ENCODE measurements around the gene SH3TC2.

SH3TC2 gene

DNA sequence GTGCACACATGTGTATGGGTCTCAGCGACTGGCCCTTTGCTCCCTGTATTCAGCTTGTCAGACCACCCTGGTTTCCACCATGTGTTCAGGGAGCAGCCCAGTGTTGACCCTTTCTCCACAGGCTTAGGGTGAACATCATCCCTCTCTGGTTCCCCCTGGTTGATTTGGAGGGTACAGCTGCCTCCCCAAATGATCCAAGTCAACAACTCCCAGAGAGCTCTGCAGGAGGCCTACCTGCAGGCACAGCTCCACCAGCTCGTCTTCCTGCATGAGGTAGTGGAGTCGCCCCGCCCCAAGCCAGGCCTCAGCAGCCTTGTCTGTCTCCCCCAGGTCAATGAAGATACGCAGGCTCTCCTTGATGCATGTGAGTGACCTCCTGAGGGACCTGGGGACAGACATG lies 50.5 kb downstream of the SH3TC2 start:
- no peaks in the 10 kb centered on the region for H3K4me1 Mint-ChIP-seq

DNA sequence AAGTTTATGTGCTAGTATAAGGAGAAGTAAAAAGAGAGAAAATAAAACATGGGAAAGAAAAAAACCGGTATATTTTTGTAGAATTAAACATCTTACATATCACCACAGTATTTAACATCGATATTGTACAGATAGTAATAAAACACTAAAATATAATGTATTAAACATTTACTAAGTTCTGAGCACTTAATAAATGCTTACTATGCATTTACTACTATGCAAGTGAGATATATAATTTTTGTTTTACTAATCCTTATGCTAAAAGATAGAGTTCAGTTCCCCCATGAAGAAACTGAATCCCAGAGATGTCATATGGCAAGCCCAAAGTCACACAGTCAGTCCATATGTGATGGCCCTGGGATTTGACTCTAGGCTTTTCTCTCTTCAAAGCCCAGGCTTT lies 51.1 kb downstream of the SH3TC2 start:
- ATAC-seq (ENCODE audit: low read depth) (no peak), DNase-seq (ENCODE audit: low spot score in 2 of 2) (no peak)
- Mint-ChIP-seq H3K9me3 (no peaks in the 10 kb centered on the region), H3K4me1 (no peaks in the 10 kb centered on the region), H3K27me3 (peaks cover 7% of the 10 kb centered on the region), H3K36me3 (no peaks in the 10 kb centered on the region), H3K27ac (no peak overlapping the region), H3K4me3 (no peak overlapping the region)

More for the DNA sequence above, 50.5 kb downstream of the SH3TC2 start:
- H3K27ac Mint-ChIP-seq: no peak overlapping the region
- H3K4me3 Mint-ChIP-seq: no peak overlapping the region
- no peaks in the 10 kb centered on the region for H3K9me3 Mint-ChIP-seq
- H3K27me3 Mint-ChIP-seq: peaks cover 7% of the 10 kb centered on the region
- ATAC-seq (ENCODE audit: low read depth): no peak
- no peaks in the 10 kb centered on the region for H3K36me3 Mint-ChIP-seq
- no peak for DNase-seq (ENCODE audit: low spot score in 2 of 2)

DNA sequence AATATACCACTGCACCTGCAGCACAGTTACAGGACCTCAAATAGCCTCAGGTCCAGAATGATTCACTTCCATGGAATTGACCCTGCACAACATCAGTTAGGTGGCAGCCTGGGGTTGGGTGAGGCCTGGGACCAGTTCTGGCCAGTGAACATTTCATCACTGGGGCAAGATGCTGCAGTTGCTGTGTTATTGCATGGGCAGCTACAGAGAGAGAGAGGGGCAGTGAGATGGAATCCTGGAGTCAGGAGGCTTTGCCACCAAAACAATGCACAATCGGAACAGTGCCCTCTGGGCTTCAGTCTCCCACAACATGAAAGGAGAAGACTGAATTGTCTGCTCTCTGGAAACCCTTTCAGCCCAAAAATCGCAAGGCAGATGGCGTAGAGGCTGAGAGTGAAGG lies 51.8 kb downstream of the SH3TC2 start:
- Mint-ChIP-seq H3K4me3 (no peak overlapping the region), H3K27me3 (peaks cover 7% of the 10 kb centered on the region), H3K4me1 (no peaks in the 10 kb centered on the region), H3K27ac (no peak overlapping the region), H3K9me3 (no peaks in the 10 kb centered on the region), H3K36me3 (no peaks in the 10 kb centered on the region)
- DNase-seq (ENCODE audit: low spot score in 2 of 2) (no peak), ATAC-seq (ENCODE audit: low read depth) (no peak)

DNA sequence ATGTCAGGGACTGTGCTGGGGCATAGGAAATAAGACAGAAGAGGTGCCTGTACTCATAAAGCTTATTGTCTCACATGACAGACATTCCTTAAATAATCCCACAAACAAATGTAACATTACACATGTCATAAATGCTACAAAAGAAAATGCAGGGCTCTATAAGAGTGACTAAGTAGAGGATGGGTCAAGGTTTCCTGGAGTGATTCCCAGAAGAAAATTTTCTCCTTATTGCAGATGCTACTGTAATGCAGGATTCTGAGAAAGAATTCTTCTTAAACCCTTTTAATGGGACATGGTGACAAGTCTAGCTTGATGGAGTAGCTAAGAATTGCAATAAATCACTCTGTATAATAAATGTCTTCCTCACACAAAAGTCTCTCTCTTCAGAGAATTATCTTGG lies 55.7 kb downstream of the SH3TC2 start:
- no peak for DNase-seq (ENCODE audit: low spot score in 2 of 2)
- no peak overlapping the region for H3K4me3 Mint-ChIP-seq
- H3K36me3 Mint-ChIP-seq: no peaks in the 10 kb centered on the region
- no peak overlapping the region for H3K27ac Mint-ChIP-seq
- H3K27me3 Mint-ChIP-seq: peaks cover 7% of the 10 kb centered on the region
- ATAC-seq (ENCODE audit: low read depth): no peak
- no peaks in the 10 kb centered on the region for H3K9me3 Mint-ChIP-seq
- no peaks in the 10 kb centered on the region for H3K4me1 Mint-ChIP-seq

DNA sequence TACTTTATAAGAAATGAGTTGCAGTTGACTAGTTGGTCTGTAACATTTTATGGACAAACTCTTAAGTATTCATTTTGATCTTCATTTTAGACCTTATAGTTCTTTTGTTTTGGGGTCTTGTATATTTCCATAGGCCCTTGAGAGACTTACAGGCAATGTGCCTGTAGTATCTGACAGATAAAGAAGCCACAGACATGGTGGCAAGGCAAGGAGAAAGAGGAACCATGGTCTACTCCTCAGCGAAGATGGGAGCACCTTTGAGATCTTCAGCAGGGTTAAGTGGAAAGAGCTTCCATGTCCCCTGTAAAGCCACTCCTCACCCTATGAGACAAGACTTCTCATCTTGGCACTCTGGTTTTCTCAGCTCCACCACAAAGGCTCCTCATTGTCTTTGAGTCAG lies 56.4 kb downstream of the SH3TC2 start:
- H3K4me3 Mint-ChIP-seq: no peak overlapping the region
- H3K27ac Mint-ChIP-seq: no peak overlapping the region
- no peaks in the 10 kb centered on the region for H3K36me3 Mint-ChIP-seq
- no peaks in the 10 kb centered on the region for H3K4me1 Mint-ChIP-seq
- no peak for ATAC-seq (ENCODE audit: low read depth)
- DNase-seq (ENCODE audit: low spot score in 2 of 2): no peak
- H3K9me3 Mint-ChIP-seq: no peaks in the 10 kb centered on the region
- H3K27me3 Mint-ChIP-seq: peaks cover 12% of the 10 kb centered on the region

DNA sequence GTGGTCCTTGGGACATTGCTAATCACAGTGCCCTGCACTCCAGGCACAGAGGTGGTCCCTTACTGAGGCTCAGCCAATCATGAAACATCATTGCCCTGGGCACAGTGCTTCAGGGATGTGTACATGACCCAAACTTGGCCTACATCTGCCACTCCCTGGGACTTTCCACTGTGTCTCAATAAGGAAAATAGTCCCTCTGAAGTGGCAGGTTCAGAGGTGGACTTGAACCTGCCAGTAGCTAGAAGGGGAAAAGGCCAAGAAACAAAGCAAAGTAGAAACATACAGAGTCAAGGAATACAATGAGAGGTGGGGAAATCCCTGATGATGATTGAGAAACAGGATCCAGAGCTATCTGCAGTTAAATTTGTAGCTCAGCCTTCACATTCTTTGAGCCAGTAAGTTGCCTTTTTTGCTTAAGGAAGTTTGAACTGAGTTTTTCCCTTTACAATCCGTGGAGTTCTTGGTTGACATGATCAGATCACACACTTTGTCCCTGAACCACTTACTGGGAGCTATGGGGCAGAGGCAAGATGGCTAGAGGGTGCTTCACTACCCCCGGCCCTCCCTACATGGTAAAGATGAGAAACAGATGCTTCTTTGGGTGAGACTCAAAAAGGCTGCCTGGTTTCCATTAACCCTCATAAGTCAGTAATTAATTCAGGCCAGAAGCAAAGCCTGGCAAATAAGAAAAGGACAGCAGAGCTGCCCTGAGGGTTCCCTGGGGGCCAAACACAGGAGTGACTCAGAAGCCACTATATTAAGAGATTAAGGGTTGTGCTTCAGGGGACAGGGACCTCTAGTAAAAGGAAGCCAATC lies 57.6 kb downstream of the SH3TC2 start:
- Mint-ChIP-seq H3K4me3 (no peak overlapping the region), H3K4me1 (no peaks in the 10 kb centered on the region), H3K27ac (no peak overlapping the region), H3K36me3 (no peaks in the 10 kb centered on the region), H3K9me3 (no peaks in the 10 kb centered on the region), H3K27me3 (peaks cover 12% of the 10 kb centered on the region)
- no peak for DNase-seq (ENCODE audit: low spot score in 2 of 2)
- ATAC-seq (ENCODE audit: low read depth): no peak

DNA sequence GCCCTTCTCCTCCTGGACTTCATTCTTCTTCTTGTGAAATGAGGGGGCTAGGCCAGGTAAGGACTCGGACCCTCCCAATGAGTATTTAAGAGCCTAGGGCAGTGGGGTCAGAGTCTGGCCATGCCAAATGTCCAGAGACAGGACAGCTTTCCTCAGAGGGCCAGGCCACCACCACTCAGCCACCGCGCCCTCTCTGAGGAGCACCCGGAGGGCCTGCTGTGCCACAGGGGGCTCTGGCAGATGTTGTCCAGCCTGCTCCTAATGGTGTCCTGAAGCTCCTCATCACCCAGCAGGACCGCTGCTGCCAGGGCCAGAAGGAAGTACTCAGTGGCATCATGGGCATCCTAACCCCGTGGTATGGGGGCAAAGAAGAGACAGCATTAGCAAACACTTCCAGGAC lies 58.3 kb downstream of the SH3TC2 start:
- no peak overlapping the region for H3K27ac Mint-ChIP-seq
- no peaks in the 10 kb centered on the region for H3K36me3 Mint-ChIP-seq
- H3K4me1 Mint-ChIP-seq: no peaks in the 10 kb centered on the region
- peaks cover 17% of the 10 kb centered on the region for H3K27me3 Mint-ChIP-seq
- no peak for ATAC-seq (ENCODE audit: low read depth)
- H3K4me3 Mint-ChIP-seq: no peak overlapping the region
- no peak for DNase-seq (ENCODE audit: low spot score in 2 of 2)
- H3K9me3 Mint-ChIP-seq: no peaks in the 10 kb centered on the region

DNA sequence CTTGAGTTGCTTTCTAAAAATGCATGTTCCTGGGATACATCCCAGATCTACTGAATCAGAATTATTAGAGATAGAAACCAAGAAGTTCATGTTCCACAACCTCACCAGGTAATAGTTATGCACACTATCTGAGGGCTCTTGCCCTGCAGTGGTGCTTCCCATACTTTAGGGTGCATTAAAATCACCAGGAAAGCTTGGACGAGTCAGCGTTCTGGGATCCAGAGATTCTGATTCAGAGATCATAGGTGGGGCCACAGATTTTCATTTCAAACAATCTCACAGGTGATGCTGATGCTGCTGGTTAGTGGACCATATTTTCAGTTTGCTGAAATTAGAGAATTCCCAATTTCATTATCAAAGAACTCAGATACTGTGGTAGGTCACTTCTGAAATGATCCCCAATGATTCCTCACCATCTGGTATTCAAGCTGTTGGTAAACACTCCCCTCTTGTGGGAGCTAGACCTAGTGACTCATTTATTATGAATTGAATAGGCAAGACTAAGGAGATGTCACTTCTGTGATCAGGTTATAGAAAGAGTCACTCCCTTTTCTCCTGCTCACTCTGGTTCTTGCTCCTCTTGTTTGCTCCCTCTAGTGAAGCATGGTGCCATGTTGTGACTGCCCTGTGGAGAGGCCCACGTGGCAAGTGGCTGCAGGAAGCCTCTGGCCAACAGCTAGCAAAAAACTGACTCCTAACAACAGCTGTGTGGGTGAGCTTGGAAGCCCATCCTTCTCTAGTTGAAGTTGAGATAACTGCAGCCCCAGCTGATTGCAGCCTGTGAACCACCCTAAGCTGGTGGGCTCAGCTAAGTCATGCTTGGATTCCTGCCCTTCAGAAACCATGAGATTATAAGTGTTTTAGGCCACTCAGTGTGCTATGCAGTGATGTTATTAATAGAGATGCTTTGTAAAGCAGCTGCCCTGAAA lies 59.8 kb downstream of the SH3TC2 start:
- H3K27ac Mint-ChIP-seq: no peak overlapping the region
- no peaks in the 10 kb centered on the region for H3K9me3 Mint-ChIP-seq
- DNase-seq (ENCODE audit: low spot score in 2 of 2): no peak
- peaks cover 19% of the 10 kb centered on the region for H3K27me3 Mint-ChIP-seq
- no peak for ATAC-seq (ENCODE audit: low read depth)
- H3K4me1 Mint-ChIP-seq: no peaks in the 10 kb centered on the region
- no peak overlapping the region for H3K4me3 Mint-ChIP-seq
- H3K36me3 Mint-ChIP-seq: no peaks in the 10 kb centered on the region

DNA sequence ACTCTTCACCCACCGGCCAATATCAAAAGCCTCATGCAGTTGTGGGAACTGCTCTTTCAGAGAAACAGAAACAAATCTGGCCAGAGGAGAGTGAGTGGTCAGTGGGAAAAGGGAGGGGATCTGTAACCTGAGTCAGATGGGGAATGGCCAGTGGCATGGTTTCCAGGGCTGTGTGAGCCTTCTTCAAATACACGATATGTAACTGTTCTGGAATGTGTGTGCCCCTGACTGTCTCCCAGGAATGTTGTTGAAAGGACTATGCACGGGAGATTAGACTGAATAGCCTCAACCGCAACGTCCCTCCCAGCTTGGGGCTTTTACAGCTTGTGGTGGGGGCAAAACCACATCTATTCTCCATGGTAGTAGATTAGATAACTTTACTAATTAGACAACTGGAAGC lies 60.8 kb downstream of the SH3TC2 start:
- H3K9me3 Mint-ChIP-seq: no peaks in the 10 kb centered on the region
- ATAC-seq (ENCODE audit: low read depth) (no peak), DNase-seq (ENCODE audit: low spot score in 2 of 2) (no peak)
- H3K27me3 Mint-ChIP-seq: peaks cover 17% of the 10 kb centered on the region
- no peaks in the 10 kb centered on the region for H3K36me3 Mint-ChIP-seq
- no peak overlapping the region for H3K4me3 Mint-ChIP-seq
- no peaks in the 10 kb centered on the region for H3K4me1 Mint-ChIP-seq
- no peak overlapping the region for H3K27ac Mint-ChIP-seq

DNA sequence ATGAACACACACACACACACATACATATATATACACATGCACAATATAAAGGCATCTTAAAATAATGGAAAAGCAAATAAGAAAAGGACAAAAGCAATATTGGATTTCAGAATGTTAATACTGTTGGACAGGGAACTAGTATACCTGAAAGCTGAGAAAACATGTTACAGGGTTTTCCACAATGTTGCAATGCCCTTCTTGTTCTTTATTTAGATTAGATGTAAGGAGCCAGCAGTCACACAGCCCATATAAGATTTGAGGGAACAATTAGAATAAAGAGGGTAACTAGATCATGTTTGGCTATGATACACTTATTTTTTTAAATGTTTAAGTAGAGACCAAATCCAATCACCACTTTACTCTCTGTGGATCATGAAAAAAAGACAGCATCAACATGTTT lies 61.7 kb downstream of the SH3TC2 start:
- H3K9me3 Mint-ChIP-seq: no peaks in the 10 kb centered on the region
- no peak overlapping the region for H3K27ac Mint-ChIP-seq
- H3K4me3 Mint-ChIP-seq: no peak overlapping the region
- H3K36me3 Mint-ChIP-seq: no peaks in the 10 kb centered on the region
- H3K27me3 Mint-ChIP-seq: peaks cover 19% of the 10 kb centered on the region
- DNase-seq (ENCODE audit: low spot score in 2 of 2): no peak
- no peaks in the 10 kb centered on the region for H3K4me1 Mint-ChIP-seq
- no peak for ATAC-seq (ENCODE audit: low read depth)

DNA sequence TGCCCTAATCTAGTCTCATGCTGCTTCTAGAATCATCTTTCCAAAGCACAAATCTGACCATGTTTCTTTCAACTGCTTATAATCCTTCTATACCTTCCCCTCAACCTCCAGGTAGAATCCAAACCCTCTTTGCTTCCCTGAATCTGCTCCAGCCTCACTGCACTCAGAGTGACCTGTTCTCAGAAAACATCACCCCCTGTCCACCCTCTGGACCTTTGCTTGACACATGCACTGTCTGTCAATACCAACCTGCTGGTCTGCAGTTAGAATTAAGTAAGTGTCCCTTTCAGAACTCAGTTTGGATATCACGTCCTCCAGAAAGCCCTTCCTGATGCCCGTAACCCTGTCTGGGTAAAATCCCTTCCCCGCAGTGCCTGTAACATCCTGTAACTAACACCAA lies 63.1 kb downstream of the SH3TC2 start:
- no peak overlapping the region for H3K4me3 Mint-ChIP-seq
- ATAC-seq (ENCODE audit: low read depth): no peak
- H3K27me3 Mint-ChIP-seq: peaks cover 18% of the 10 kb centered on the region
- H3K9me3 Mint-ChIP-seq: no peaks in the 10 kb centered on the region
- no peak for DNase-seq (ENCODE audit: low spot score in 2 of 2)
- no peaks in the 10 kb centered on the region for H3K36me3 Mint-ChIP-seq
- no peak overlapping the region for H3K27ac Mint-ChIP-seq
- no peaks in the 10 kb centered on the region for H3K4me1 Mint-ChIP-seq

DNA sequence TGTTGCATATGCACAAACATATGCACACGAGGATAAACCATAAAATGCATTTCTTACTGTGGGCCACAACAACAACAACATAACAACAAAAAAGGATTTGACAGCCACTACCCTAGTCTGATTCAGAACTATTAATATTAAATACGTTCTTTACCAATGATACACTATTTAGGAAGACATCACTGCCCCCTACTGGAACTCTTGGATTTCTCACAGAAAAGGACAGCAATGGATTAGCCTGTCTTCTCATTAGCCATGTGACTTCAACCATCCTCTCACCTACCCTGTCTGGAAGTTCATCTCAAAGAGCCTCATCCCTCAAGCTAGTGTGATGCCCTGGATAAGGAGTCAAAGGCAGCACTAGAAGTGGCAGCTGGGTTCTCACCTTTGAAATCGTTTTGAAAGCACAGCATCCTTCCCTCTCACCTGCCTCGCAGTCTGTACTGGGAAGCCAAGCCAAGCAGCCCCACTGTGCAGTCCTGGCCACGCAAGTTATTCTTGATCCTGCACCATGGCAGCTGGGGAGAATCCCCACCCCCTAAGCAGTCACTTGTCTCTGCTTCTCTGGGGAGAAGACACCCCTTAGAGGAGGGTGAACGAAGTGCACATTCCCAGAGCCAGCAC lies 64.6 kb downstream of the SH3TC2 start:
- ATAC-seq (ENCODE audit: low read depth) (peak; percentile 55), DNase-seq (ENCODE audit: low spot score in 2 of 2) (peak; percentile 14 to 34)
- H3K36me3 Mint-ChIP-seq: no peaks in the 10 kb centered on the region
- peaks cover 23% of the 10 kb centered on the region for H3K27me3 Mint-ChIP-seq
- no peaks in the 10 kb centered on the region for H3K9me3 Mint-ChIP-seq
- H3K4me1 Mint-ChIP-seq: no peaks in the 10 kb centered on the region
- no peak overlapping the region for H3K4me3 Mint-ChIP-seq
- no peak overlapping the region for H3K27ac Mint-ChIP-seq

DNA sequence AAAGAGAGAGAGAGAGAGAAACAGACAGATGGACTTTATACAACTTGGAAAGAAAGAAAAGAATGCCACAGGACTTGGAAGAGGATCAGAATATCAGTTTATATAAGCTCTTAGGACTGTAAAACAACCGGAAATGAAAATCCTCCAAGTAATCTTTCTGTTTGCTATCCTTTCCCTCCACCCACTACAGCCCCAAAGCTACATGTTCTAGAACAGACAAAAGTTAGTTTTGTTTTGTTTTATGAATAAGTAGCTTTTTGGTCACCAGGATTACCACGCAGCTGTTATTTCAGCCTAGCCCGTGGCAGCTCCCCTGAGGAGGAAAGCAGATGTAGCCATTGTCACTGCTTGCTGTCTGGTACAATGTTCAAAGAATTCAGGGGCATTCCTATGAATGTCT lies 66.6 kb downstream of the SH3TC2 start:
- ATAC-seq (ENCODE audit: low read depth): no peak
- no peak for DNase-seq (ENCODE audit: low spot score in 2 of 2)
- H3K27ac Mint-ChIP-seq: no peak overlapping the region
- no peaks in the 10 kb centered on the region for H3K4me1 Mint-ChIP-seq
- H3K9me3 Mint-ChIP-seq: no peaks in the 10 kb centered on the region
- no peak overlapping the region for H3K4me3 Mint-ChIP-seq
- H3K36me3 Mint-ChIP-seq: no peaks in the 10 kb centered on the region
- H3K27me3 Mint-ChIP-seq: peaks cover 17% of the 10 kb centered on the region

DNA sequence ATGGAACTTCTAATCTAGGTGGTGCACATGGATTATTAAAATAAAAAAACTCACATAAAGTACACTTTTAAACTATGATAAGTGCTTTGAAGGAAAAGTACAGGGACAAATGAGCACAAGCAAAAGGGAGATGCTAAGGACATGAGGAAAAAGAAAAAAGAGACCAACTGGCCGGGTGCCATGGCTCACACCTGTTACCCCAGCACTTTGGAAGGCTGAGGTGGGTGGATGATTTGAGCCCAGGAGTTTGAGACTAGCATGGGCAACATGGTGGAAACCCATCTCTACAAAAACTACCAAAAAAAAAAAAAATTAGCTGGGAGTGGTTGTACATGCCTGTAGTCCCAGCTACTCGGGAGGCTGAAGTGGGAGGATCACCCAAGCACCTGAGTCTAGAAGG lies 67.1 kb downstream of the SH3TC2 start:
- Mint-ChIP-seq H3K36me3 (no peaks in the 10 kb centered on the region), H3K27ac (no peak overlapping the region), H3K27me3 (peaks cover 17% of the 10 kb centered on the region), H3K4me3 (no peak overlapping the region), H3K9me3 (no peaks in the 10 kb centered on the region), H3K4me1 (no peaks in the 10 kb centered on the region)
- ATAC-seq (ENCODE audit: low read depth): no peak
- no peak for DNase-seq (ENCODE audit: low spot score in 2 of 2)
